Measurements from ENCODE around the gene SCNN1A. TPM values are rescaled to one million over a fixed set of nuclear protein-coding genes. Genes with fewer than 3 reads are reported as not detected.

SCNN1A gene
- total RNA-seq, 1 donor from 2014 or later: 11.1 TPM

DNA sequence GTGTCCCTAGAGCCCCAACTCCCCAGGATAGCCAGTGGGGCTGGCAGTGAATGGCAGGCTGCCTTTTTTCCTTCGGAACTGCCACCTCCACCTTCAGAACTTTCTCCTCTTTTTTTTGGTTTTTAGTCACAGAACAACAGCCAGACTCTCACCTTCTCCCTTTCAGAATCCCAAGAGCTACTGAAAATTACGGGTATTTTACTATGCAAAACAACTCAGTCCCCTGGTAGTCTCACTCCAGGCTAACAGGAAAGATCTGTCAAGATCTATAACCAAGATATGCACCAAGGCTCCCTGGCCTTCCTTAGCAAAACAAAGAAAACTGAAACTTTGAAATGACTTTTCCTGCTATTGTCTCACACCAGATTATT lies 52.4 kb downstream of the SCNN1A start:
- Histone ChIP-seq H3K36me3 (ENCODE audit: control insufficient read depth, insufficient read depth, low read length) (peaks cover 1% of the 10 kb centered on the region), H3K27me3 (ENCODE audit: control insufficient read depth, insufficient read depth, low read length) (no peaks in the 10 kb centered on the region), H3K4me3 (ENCODE audit: low read depth, low read length) (no peak overlapping the region)
- DNase-seq (ENCODE audit: low read depth): no peak
- TF ChIP-seq, protein P1, sequence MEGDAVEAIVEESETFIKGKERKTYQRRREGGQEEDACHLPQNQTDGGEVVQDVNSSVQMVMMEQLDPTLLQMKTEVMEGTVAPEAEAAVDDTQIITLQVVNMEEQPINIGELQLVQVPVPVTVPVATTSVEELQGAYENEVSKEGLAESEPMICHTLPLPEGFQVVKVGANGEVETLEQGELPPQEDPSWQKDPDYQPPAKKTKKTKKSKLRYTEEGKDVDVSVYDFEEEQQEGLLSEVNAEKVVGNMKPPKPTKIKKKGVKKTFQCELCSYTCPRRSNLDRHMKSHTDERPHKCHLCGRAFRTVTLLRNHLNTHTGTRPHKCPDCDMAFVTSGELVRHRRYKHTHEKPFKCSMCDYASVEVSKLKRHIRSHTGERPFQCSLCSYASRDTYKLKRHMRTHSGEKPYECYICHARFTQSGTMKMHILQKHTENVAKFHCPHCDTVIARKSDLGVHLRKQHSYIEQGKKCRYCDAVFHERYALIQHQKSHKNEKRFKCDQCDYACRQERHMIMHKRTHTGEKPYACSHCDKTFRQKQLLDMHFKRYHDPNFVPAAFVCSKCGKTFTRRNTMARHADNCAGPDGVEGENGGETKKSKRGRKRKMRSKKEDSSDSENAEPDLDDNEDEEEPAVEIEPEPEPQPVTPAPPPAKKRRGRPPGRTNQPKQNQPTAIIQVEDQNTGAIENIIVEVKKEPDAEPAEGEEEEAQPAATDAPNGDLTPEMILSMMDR (IDR thresholded peaks at IDR 0.05; ENCODE audit: insufficient read depth, low read length, poor library complexity, severe bottlenecking): no peak

DNA sequence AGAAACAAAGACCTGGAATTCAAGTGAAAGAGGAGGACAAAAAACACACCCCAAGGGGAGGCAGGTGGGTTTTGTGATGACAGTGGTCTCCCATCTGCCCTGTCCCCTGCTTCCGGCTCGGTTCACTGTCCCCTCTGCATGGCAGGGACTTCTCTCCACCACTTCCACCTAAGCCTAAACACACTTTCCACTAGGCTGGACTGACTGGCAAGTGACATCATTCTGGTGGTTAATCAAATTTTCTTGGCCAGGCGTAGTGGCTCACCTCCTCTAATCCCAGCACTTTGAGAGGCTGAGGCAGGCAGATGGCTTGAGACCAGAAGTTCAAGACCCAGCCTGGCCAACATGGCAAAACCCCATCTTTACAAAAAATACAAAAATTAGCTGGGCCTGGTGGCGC lies 53.0 kb downstream of the SCNN1A start:
- DNase-seq (ENCODE audit: low read depth): no peak
- TF ChIP-seq, protein P1 (IDR thresholded peaks at IDR 0.05; ENCODE audit: insufficient read depth, low read length, poor library complexity, severe bottlenecking): no peak
- no peak overlapping the region for H3K4me3 ChIP-seq (ENCODE audit: low read depth, low read length)
- H3K36me3 ChIP-seq (ENCODE audit: control insufficient read depth, insufficient read depth, low read length): peaks cover 1% of the 10 kb centered on the region
- no peaks in the 10 kb centered on the region for H3K27me3 ChIP-seq (ENCODE audit: control insufficient read depth, insufficient read depth, low read length)

DNA sequence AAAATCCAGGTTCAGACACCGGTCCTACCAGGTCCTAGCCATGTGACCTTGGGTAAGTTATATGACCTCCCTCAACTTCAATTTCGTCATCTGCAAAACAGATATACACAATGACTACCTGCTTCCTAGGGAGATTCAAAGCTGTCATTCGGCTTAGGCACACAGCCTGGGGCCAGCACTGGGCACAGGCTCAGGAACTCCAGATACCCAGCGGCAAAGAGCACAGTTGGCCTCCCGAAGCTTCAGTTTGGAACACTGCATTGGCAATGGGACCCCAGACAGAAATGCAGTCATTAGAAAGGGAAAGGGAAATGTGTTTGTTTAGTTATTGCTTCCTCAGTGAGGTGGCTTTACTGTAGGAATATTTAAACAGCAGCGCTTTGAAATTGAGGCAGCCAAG lies 53.5 kb downstream of the SCNN1A start:
- no peaks in the 10 kb centered on the region for H3K27me3 ChIP-seq (ENCODE audit: control insufficient read depth, insufficient read depth, low read length)
- DNase-seq (ENCODE audit: low read depth): no peak
- H3K36me3 ChIP-seq (ENCODE audit: control insufficient read depth, insufficient read depth, low read length): peaks cover 1% of the 10 kb centered on the region
- TF ChIP-seq, protein P1 (IDR thresholded peaks at IDR 0.05; ENCODE audit: insufficient read depth, low read length, poor library complexity, severe bottlenecking): no peak
- H3K4me3 ChIP-seq (ENCODE audit: low read depth, low read length): no peak overlapping the region

DNA sequence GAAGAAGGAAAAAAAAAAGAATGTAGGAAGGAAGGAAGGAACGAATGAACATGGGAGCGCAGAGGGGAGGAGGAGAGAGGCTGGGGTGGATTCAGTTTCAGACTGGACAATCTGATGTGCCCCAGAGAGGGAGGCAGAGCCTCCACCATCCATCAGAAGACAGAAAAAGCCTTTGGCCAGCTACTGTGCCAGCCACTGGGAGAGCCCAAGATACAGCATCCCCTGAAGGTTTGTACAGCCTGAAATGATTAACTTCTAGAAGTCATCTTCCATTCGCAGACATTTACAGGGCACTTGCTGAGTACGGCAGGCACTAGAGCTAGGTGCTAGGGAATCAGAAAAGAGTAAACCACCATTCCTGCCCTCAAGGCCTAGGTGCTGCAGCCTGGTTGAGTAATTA lies 55.9 kb downstream of the SCNN1A start:
- H3K27me3 ChIP-seq (ENCODE audit: control insufficient read depth, insufficient read depth, low read length): no peaks in the 10 kb centered on the region
- TF ChIP-seq, protein P1 (IDR thresholded peaks at IDR 0.05; ENCODE audit: insufficient read depth, low read length, poor library complexity, severe bottlenecking): no peak
- no peak overlapping the region for H3K4me3 ChIP-seq (ENCODE audit: low read depth, low read length)
- no peaks in the 10 kb centered on the region for H3K36me3 ChIP-seq (ENCODE audit: control insufficient read depth, insufficient read depth, low read length)
- DNase-seq (ENCODE audit: low read depth): no peak

DNA sequence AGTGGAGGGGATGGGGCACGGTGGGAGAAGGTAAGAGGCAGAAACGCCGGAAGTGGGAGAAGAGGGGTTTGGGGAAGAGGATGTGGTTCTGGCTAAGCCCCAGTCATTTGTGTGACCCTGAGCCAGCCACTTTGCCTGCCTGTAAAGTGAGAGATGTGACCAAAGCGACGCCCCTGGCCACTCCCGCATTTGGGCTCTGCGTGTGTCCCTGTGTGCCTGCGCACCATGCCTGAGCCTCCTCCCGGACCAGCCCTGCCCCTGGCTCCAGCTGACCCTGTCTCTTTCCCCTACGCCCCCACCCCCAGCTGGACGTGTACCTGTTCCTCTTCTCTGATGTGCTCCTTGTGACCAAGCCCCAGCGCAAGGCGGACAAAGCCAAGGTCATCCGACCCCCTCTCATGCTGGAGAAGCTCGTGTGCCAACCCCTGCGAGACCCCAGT lies 56.9 kb downstream of the SCNN1A start:
- no peak for DNase-seq (ENCODE audit: low read depth)
- Histone ChIP-seq H3K36me3 (ENCODE audit: control insufficient read depth, insufficient read depth, low read length) (no peaks in the 10 kb centered on the region), H3K27me3 (ENCODE audit: control insufficient read depth, insufficient read depth, low read length) (no peaks in the 10 kb centered on the region), H3K4me3 (ENCODE audit: low read depth, low read length) (no peak overlapping the region)
- TF ChIP-seq, protein P1 (IDR thresholded peaks at IDR 0.05; ENCODE audit: insufficient read depth, low read length, poor library complexity, severe bottlenecking): no peak

DNA sequence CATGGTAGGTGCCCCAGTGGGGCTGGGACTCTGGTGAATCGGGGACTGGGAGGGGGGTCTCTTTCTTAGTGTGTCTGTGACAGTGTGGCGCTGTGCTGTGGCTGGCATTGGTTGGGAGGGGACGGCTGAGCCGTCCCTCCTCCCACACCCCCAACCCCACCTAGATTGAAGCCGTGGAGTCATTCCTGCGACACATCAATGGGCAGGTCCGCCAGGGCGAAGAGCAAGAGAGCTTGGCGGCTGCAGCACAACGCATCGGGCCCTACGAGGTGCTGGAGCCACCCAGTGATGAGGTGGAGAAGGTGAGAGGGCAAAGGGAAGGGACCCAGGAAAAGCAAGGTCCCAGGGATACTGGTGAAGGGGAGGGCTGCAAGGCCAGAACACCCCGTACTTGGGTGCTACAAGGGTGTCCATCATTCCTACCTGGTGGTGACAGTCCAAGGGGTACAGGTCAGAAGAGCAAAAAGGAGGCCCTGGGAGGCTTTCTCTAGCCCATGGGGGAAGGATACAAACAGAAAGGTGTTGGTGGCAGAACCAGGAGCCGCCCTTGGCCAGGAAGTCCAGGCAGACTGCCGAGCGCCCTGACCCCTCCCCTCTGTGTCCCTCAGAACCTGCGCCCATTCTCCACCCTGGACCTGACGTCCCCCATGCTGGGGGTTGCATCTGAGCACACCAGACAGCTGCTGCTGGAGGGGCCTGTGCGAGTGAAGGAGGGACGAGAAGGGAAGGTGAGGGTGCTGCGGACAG lies 57.5 kb downstream of the SCNN1A start:
- H3K4me3 ChIP-seq (ENCODE audit: low read depth, low read length): no peak overlapping the region
- H3K36me3 ChIP-seq (ENCODE audit: control insufficient read depth, insufficient read depth, low read length): no peaks in the 10 kb centered on the region
- DNase-seq (ENCODE audit: low read depth): no peak
- H3K27me3 ChIP-seq (ENCODE audit: control insufficient read depth, insufficient read depth, low read length): no peaks in the 10 kb centered on the region
- TF ChIP-seq, protein P1 (IDR thresholded peaks at IDR 0.05; ENCODE audit: insufficient read depth, low read length, poor library complexity, severe bottlenecking): no peak
